H1 (cell line): Measurements from ENCODE around the gene CHI3L2. TPM values are rescaled to one million over a fixed set of nuclear protein-coding genes. Genes with fewer than 3 reads are reported as not detected.

Experiments
- CTCF ChIA-PET: fragments of 300-600 bp; sonication (Branson Sonifier 250); formaldehyde crosslinking; loops from one replicate; lab custom pipeline; 2021; ENCODE audit not compliant: partially characterized antibody; lab: Charles Lee
- POLR2A ChIA-PET: fragments of 300-600 bp; sonication (Branson Sonifier 250); formaldehyde crosslinking; loops from one replicate; lab custom pipeline; 2021; ENCODE audit warnings: inconsistent platforms; ENCODE audit not compliant: partially characterized antibody; lab: Charles Lee
- DNase-seq, 2 experiments: peaks; one replicate each; pipeline versions ENCODE4 v3.0.0 to v3.0.0-alpha.2; 2010 to 2022; ENCODE audit warnings: low spot score in 2 of 2, low read depth in 1 of 2, mixed read lengths in 1 of 2
- FAIRE-seq: peaks from 2 replicates; lab custom pipeline; 2011; peaks lifted over from hg19 to GRCh38; lab: Jason Lieb, UNC
- H2AFZ ChIP-seq: 2 replicates; pipeline ENCODE4 v1.8.1; 2012; ENCODE audit warnings: low read length, inconsistent platforms
- H2AK5ac ChIP-seq: 2 replicates; pipeline ENCODE4 v1.6.1; 2013; ENCODE audit warnings: low read depth, low read length
- H2BK120ac ChIP-seq: replicated peaks from 2 replicates; pipeline ENCODE3; 2013; ENCODE audit warnings: low read depth, low read length, inconsistent platforms
- H2BK12ac ChIP-seq: 2 replicates; pipeline ENCODE4 v1.6.1; 2013; ENCODE audit warnings: low read depth, low read length
- H2BK15ac ChIP-seq: 2 replicates; pipeline ENCODE4 v1.6.1; 2013; ENCODE audit warnings: low read length
- H2BK20ac ChIP-seq: 2 replicates; pipeline ENCODE4 v1.6.1; 2013; ENCODE audit warnings: low read length
- H2BK5ac ChIP-seq: 2 replicates; pipeline ENCODE4 v1.6.1; 2013; ENCODE audit warnings: low read depth, low read length
- H3K14ac ChIP-seq: 2 replicates; pipeline ENCODE4 v1.6.1; 2013; ENCODE audit warnings: inconsistent platforms; ENCODE audit not compliant: insufficient read length
- H3K18ac ChIP-seq: 2 replicates; pipeline ENCODE4 v1.6.1; 2013; ENCODE audit warnings: low read length; ENCODE audit errors: extremely low read depth
- H3K23ac ChIP-seq: 2 replicates; pipeline ENCODE4 v1.6.1; 2013; ENCODE audit warnings: inconsistent platforms; ENCODE audit not compliant: insufficient read length
- H3K23me2 ChIP-seq: 2 replicates; pipeline ENCODE4 v1.6.1; 2013; ENCODE audit warnings: low read depth, low read length
- H3K27ac ChIP-seq: 2 replicates; pipeline ENCODE4 v1.6.1; 2011; ENCODE audit warnings: low read depth, low read length, inconsistent platforms
- H3K27me3 ChIP-seq, 4 experiments: replicated peaks in 1 of 4; 1 replicate in 1 of 4; 2 replicates in 3 of 4; pipeline versions ENCODE4 v1.6.1 to v1.8.1; 2011 to 2013; ENCODE audit warnings: low read length in 3 of 4, mild to moderate bottlenecking in 3 of 4, inconsistent platforms in 2 of 4, mixed read lengths in 2 of 4, moderate library complexity in 1 of 4; ENCODE audit not compliant: control insufficient read depth in 3 of 4, insufficient read depth in 3 of 4; ENCODE audit errors: extremely low read depth in 1 of 4
- H3K36me3 ChIP-seq, 4 experiments: 2 replicates each; pipeline versions ENCODE4 v1.6.1 to v1.8.1; 2011 to 2013; ENCODE audit warnings: mild to moderate bottlenecking in 4 of 4, low read length in 3 of 4, moderate library complexity in 2 of 4, control low read depth in 1 of 4, inconsistent platforms in 1 of 4; ENCODE audit not compliant: insufficient read depth in 4 of 4, control insufficient read depth in 2 of 4
- H3K4ac ChIP-seq: replicated peaks from 2 replicates; pipeline ENCODE3; 2013; ENCODE audit warnings: low read length, low read depth, mixed read lengths, inconsistent platforms; ENCODE audit not compliant: insufficient read length
- H3K4me1 ChIP-seq, 4 experiments: replicated peaks in 1 of 4; 1 replicate in 1 of 4; 2 replicates in 3 of 4; pipeline versions ENCODE4 v1.6.1 to v1.8.1; 2011 to 2013; ENCODE audit warnings: low read length in 3 of 4, inconsistent platforms in 2 of 4, mixed read lengths in 1 of 4; ENCODE audit not compliant: insufficient read depth in 4 of 4, control insufficient read depth in 3 of 4
- H3K4me2 ChIP-seq, 2 experiments: 2 replicates each; pipeline versions ENCODE4 v1.6.1 to v1.8.1; 2011 to 2013; ENCODE audit warnings: low read depth in 2 of 2, low read length in 2 of 2, control low read depth in 1 of 2, inconsistent platforms in 1 of 2, mild to moderate bottlenecking in 1 of 2; ENCODE audit not compliant: insufficient read depth in 1 of 2
- H3K4me3 ChIP-seq, 4 experiments: fragments of 200-600, 300-600 bp in 1 of 4; sonication (generic), shearing (Covaris generic), sonication (Bioruptor Twin) in 1 of 4; 2 replicates each; pipeline versions ENCODE4 v1.5.1 to v1.8.1; 2011 to 2016; ENCODE audit warnings: low read length in 4 of 4, low read depth in 3 of 4, control low read depth in 2 of 4, inconsistent platforms in 2 of 4, mild to moderate bottlenecking in 2 of 4, mixed read lengths in 1 of 4, moderate library complexity in 1 of 4; ENCODE audit not compliant: insufficient read depth in 2 of 4; ENCODE audit errors: extremely low read depth in 1 of 4
- H3K56ac ChIP-seq: replicated peaks from 2 replicates; pipeline ENCODE3; 2013; ENCODE audit warnings: low read depth, mild to moderate bottlenecking, mixed read lengths, low read length, inconsistent platforms; ENCODE audit not compliant: insufficient read length
- H3K79me1 ChIP-seq: 2 replicates; pipeline ENCODE4 v1.6.1; 2013; ENCODE audit warnings: low read depth, low read length, control low read depth
- H3K79me2 ChIP-seq, 2 experiments: 2 replicates each; pipeline versions ENCODE4 v1.6.1 to v1.8.1; 2012 to 2013; ENCODE audit warnings: low read length in 2 of 2, mild to moderate bottlenecking in 2 of 2, inconsistent platforms in 1 of 2; ENCODE audit not compliant: insufficient read depth in 2 of 2, control insufficient read depth in 1 of 2
- H3K9ac ChIP-seq, 4 experiments: replicated peaks in 1 of 4; 1 replicate in 1 of 4; 2 replicates in 3 of 4; pipeline versions ENCODE4 v1.6.1 to v1.8.1; 2011 to 2013; ENCODE audit warnings: low read depth in 3 of 4, low read length in 3 of 4, control low read depth in 2 of 4, mild to moderate bottlenecking in 2 of 4, moderate library complexity in 2 of 4, inconsistent platforms in 1 of 4; ENCODE audit errors: extremely low read depth in 1 of 4
- H3K9me3 ChIP-seq, 2 experiments: 2 replicates each; pipeline versions ENCODE4 v1.6.1 to v1.8.1; 2012 to 2013; ENCODE audit warnings: mild to moderate bottlenecking in 2 of 2, moderate library complexity in 2 of 2, control low read depth in 1 of 2, inconsistent platforms in 1 of 2, low read depth in 1 of 2, low read length in 1 of 2, mixed read lengths in 1 of 2; ENCODE audit not compliant: insufficient read depth in 2 of 2
- H4K20me1 ChIP-seq, 2 experiments: replicated peaks in 1 of 2; 2 replicates each; pipeline versions ENCODE3 to v1.8.1; 2011 to 2013; ENCODE audit warnings: inconsistent platforms in 2 of 2, low read length in 2 of 2, mild to moderate bottlenecking in 1 of 2; ENCODE audit not compliant: insufficient read depth in 2 of 2, control insufficient read depth in 1 of 2
- H4K5ac ChIP-seq: 2 replicates; pipeline ENCODE4 v1.6.1; 2013; ENCODE audit warnings: low read length, low read depth, mixed read lengths, inconsistent platforms; ENCODE audit not compliant: insufficient read length
- H4K8ac ChIP-seq: 2 replicates; pipeline ENCODE4 v1.8.0; 2013; ENCODE audit warnings: mild to moderate bottlenecking, moderate library complexity, low read length, inconsistent platforms; ENCODE audit not compliant: insufficient read depth; ENCODE audit errors: extremely low read depth
- H4K91ac ChIP-seq: replicated peaks from 2 replicates; pipeline ENCODE3; 2013; ENCODE audit warnings: low read length, mixed read lengths, inconsistent platforms; ENCODE audit not compliant: insufficient read length
- BCL11A ChIP-seq, 2 experiments: IDR thresholded peaks; one replicate each; pipeline ENCODE4 v1.6.1; 2011; ENCODE audit warnings: low read depth in 2 of 2, low read length in 2 of 2, mild to moderate bottlenecking in 2 of 2
- CTCF ChIP-seq, 3 experiments: IDR thresholded peaks; 1 replicate in 2 of 3; 2 replicates in 1 of 3; pipeline versions ENCODE4 v1.5.1 to v1.6.1; 2011; ENCODE audit warnings: low read length in 3 of 3, mild to moderate bottlenecking in 3 of 3, inconsistent platforms in 2 of 3, low read depth in 1 of 3, moderate library complexity in 1 of 3; ENCODE audit not compliant: insufficient read depth in 1 of 3; ENCODE audit errors: control extremely low read depth in 1 of 3
- EZH2 ChIP-seq: fragments of 200-600 bp; sonication (generic); IDR thresholded peaks from 2 replicates; pipeline ENCODE4 v1.7.1; 2012; ENCODE audit warnings: low read depth, mild to moderate bottlenecking, moderate library complexity, low read length, inconsistent platforms; ENCODE audit not compliant: severe bottlenecking
- KDM4A ChIP-seq: IDR thresholded peaks from one replicate; pipeline ENCODE4 v1.7.1; 2012; ENCODE audit warnings: low read depth, mild to moderate bottlenecking, moderate library complexity, low read length, inconsistent platforms; ENCODE audit not compliant: severe bottlenecking
- RAD21 ChIP-seq, 2 experiments: IDR thresholded peaks in 1 of 2; conservative IDR thresholded peaks in 1 of 2; 2 replicates each; pipeline ENCODE4 v1.6.1; 2011; ENCODE audit warnings: low read depth in 2 of 2, low read length in 2 of 2, improper control_type of control experiment in 1 of 2, inconsistent platforms in 1 of 2, mild to moderate bottlenecking in 1 of 2, moderate library complexity in 1 of 2
- SIX5 ChIP-seq: IDR thresholded peaks from 2 replicates; pipeline ENCODE4 v1.6.1; 2011; ENCODE audit warnings: mild to moderate bottlenecking, low read depth, low read length
- WGBS, 2 experiments: shearing (Covaris generic) in 1 of 2; methylation state at CpG; one replicate each; pipeline versions ENCODE4 v1.1.6 to v1.1.7; 2013 to 2015; ENCODE audit warnings: low lambda C conversion rate in 2 of 2, mixed read lengths in 2 of 2, inconsistent platforms in 1 of 2, low coverage in 1 of 2, missing lambda C conversion rate in 1 of 2; ENCODE audit not compliant: insufficient replicate concordance in 2 of 2, insufficient coverage in 1 of 2, insufficient read length in 1 of 2; ENCODE audit errors: extremely low coverage in 1 of 2, missing lambda C conversion rate in 1 of 2; 5-methylcytosine and 5-hydroxymethylcytosine counted together
- polyA plus RNA-seq, 7 experiments: library from polyadenylated mRNA; depleted of rRNA in 3 of 7; stranded (reverse) in 5 of 7; unstranded in 2 of 7; fragments of >200 nt in 5 of 7; fragments of 200-250 nt in 2 of 7; gene quantifications; 1 replicate in 5 of 7; 2 replicates in 1 of 7; 4 replicates in 1 of 7; pipeline versions ENCODE4 v1.2.1 to v1.2.3, GENCODE V29; 2011 to 2013; ENCODE audit warnings: missing spikeins in 2 of 7, mixed read lengths in 2 of 7
- total RNA-seq: library from RNA; stranded (reverse); fragmentation: NEBNext Ultra II Directional; extraction: Animal tissue kit (Norgen Biotek cat#: 25700); gene quantifications from 2 replicates; pipeline ENCODE4 v1.2.1, GENCODE V29; 2021

Gene CHI3L2
- total and polyA plus RNA-seq, 2 of the 8 experiments (the other 6 are each of a cell fraction or from before 2014, with no cell fraction given): not detected

- ChIA-PET POLR2A (interaction anchor here (1.1 kb wide), 1 partner anchor 34 kb away, joined by 5 read pairs; no protein-coding TSS in a partner anchor), CTCF (interaction anchor here (0.7 to 2.7 kb wide), 15 partner anchors 11 to 130 kb away, joined by 3 to 11 read pairs (median 6); no protein-coding TSS in a partner anchor)
- H3K79me2 ChIP-seq: no peaks in the 10 kb centered on the region
- no peak overlapping the region for H2BK5ac ChIP-seq
- peak overlapping the region; percentile 22 to 55 (median 34) for H3K4me3 ChIP-seq
- no peak overlapping the region for H3K14ac ChIP-seq
- no peak overlapping the region for H3K4ac ChIP-seq
- H3K23me2 ChIP-seq: no peaks in the 10 kb centered on the region
- peak overlapping the region; percentile 37; the same call in 1 of the 2 replicates for H2AFZ ChIP-seq
- no peak overlapping the region for H3K9ac ChIP-seq
- H4K5ac ChIP-seq: no peak overlapping the region
- no peak overlapping the region for H2BK12ac ChIP-seq
- H4K8ac ChIP-seq: peak overlapping the region; percentile 38
- H3K79me1 ChIP-seq: no peaks in the 10 kb centered on the region
- no peak for FAIRE-seq
- no peaks in the 10 kb centered on the region for H4K20me1 ChIP-seq
- peak overlapping the region; percentile 64 to 76 for H3K4me2 ChIP-seq
- no peak overlapping the region for H3K23ac ChIP-seq
- no peak overlapping the region for H2BK120ac ChIP-seq
- H3K27ac ChIP-seq: no peak overlapping the region
- no peak overlapping the region; the same call in 1 of the 2 replicates for H2AK5ac ChIP-seq
- 44% methylated on average over 40 of the region's 40 CpGs; no CpG with 5 or more reads in 1 of the 2 experiments for WGBS, 2 experiments
- peak in 1 of 2 experiments; percentile 72 for DNase-seq
- H3K56ac ChIP-seq: no peak overlapping the region
- H3K27me3 ChIP-seq: peaks cover 0 to 15% (median 7%) of the 10 kb centered on the region in 4 experiments; a peak in 4 of 7 replicates
- no peak overlapping the region for H2BK15ac ChIP-seq
- H3K36me3 ChIP-seq: no peaks in the 10 kb centered on the region
- TF ChIP-seq BCL11A (IDR thresholded peaks at IDR 0.05; ENCODE audit: low read depth in 2 of 2, low read length in 2 of 2): no peak
- peak in 1 of 2 experiments; percentile 29; a peak in 1 of 4 replicates for TF ChIP-seq RAD21 (IDR thresholded peaks at IDR 0.05 in 1 of 2, conservative IDR thresholded peaks at IDR 0.05 in 1 of 2; ENCODE audit: low read depth in 2 of 2, low read length in 2 of 2)
- TF ChIP-seq CTCF (IDR thresholded peaks at IDR 0.05; ENCODE audit: control extremely low read depth in 1 of 3, insufficient read depth in 1 of 3, low read depth in 1 of 3, low read length in 3 of 3): peak in 2 of 3 experiments; percentile 18 to 37; a peak in 3 of 4 replicates
- peak; percentile 57 for TF ChIP-seq KDM4A
- TF ChIP-seq EZH2: peak; percentile 41
- TF ChIP-seq SIX5: no peak
- TF ChIP-seq, all 59 proteins: peak for 4
- peak overlapping the region; percentile 60 for H4K91ac ChIP-seq
- H2BK20ac ChIP-seq: 0 out of 2 replicates have a peak overlapping the region, but pooled peaks have one; percentile 72
- H3K9me3 ChIP-seq: no peaks in the 10 kb centered on the region
- peak overlapping the region; percentile 19; the same call in 1 of the 2 replicates for H3K18ac ChIP-seq
- H3K4me1 ChIP-seq: peaks cover 0 to 13% (median 6%) of the 10 kb centered on the region in 4 experiments; a peak in 4 of 7 replicates
Observed at GRCh38 chr1:111270771-111271463, 43.4 kb downstream of the CHI3L2 start.
